Measurements from ENCODE around the gene RCSD1.

GRCh38 chr1:167685844-167686243 is 55.8 kb downstream of the RCSD1 start:
- TF ChIP-seq, protein P1, sequence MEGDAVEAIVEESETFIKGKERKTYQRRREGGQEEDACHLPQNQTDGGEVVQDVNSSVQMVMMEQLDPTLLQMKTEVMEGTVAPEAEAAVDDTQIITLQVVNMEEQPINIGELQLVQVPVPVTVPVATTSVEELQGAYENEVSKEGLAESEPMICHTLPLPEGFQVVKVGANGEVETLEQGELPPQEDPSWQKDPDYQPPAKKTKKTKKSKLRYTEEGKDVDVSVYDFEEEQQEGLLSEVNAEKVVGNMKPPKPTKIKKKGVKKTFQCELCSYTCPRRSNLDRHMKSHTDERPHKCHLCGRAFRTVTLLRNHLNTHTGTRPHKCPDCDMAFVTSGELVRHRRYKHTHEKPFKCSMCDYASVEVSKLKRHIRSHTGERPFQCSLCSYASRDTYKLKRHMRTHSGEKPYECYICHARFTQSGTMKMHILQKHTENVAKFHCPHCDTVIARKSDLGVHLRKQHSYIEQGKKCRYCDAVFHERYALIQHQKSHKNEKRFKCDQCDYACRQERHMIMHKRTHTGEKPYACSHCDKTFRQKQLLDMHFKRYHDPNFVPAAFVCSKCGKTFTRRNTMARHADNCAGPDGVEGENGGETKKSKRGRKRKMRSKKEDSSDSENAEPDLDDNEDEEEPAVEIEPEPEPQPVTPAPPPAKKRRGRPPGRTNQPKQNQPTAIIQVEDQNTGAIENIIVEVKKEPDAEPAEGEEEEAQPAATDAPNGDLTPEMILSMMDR (IDR thresholded peaks at IDR 0.05; ENCODE audit: low read depth, low read length): no peak
- TF ChIP-seq EZH2phosphoT487 (IDR thresholded peaks at IDR 0.05; ENCODE audit: low read depth): no peak
